Endometrial microvascular endothelial cells (primary cell): Measurements from ENCODE around the gene CCNA1. TPM values are rescaled to one million over a fixed set of nuclear protein-coding genes. Genes with fewer than 3 reads are reported as not detected.

Experiments used
- in situ Hi-C: cut with HindIII; loops from 2 replicates; pipeline ENCODE4 v1.10.0; 2017; ENCODE audit warnings: low sequenced_read_pairs, low pct_unique_long_range_greater_than_20kb; ENCODE audit errors: inconsistent ontology term
- total RNA-seq: library from RNA; depleted of rRNA; stranded (reverse); fragments of >200 nt; gene quantifications from one replicate; pipeline ENCODE4 v1.2.3, GENCODE V29; 2015; ENCODE audit errors: inconsistent ontology term

The CCNA1 gene
- 39.8 TPM for total RNA-seq

DNA sequence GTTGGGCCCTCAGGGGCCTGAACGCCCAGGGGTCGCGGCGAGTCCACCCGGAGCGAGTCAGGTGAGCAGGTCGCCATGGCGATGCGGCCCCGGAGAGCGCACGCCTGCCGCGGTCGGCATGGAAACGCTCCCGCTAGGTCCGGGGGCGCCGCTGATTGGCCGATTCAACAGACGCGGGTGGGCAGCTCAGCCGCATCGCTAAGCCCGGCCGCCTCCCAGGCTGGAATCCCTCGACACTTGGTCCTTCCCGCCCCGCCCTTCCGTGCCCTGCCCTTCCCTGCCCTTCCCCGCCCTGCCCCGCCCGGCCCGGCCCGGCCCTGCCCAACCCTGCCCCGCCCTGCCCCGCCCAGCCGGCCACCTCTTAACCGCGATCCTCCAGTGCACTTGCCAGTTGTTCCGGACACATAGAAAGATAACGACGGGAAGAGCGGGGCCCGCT, at the start of gene CCNA1:
TSS of gene CCNA1 (plus strand) at position 390 of the 439 bp plus-strand sequence. CDS start 562 bp downstream, outside the sequence.
- in situ Hi-C loops: no loop called here

DNA sequence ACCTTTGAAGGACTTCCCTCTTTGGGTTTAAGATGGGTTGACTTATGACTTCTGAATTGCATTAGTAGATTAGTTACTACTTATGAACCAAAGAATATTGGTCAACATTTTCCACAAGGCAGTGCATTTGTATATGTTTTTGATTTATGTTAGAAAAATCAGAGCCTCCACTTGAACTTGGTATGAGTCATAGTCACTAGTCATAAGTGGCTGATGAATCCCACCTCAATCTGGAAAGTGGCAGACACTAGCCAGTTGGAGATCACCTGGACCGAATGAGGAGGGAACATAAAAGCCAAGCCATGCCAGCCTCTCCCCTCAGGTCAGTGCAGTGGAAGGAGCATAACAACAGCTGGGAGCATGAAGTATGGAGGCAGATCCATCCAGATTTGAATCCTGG, 46.8 kb upstream of the CCNA1 start:
- in situ Hi-C loops: no loop called here

DNA sequence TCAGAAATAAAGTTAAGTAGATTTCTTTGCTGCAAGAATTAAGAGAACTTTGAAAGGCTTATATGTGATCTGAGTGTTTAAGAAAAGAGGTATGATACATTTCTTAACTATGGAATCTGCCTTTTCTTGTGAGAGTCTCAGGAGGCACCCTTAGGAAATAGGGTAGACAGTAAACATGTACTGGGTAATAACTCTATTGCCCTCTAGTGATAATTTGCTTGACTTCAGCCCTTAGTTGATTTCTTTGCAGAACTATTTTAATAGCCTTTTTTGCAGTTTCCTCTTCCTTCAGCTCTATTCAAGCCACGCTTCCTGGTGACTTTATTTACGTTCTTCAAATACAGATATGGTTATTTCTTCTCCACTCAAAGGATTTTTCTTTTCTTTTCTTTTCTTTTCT, 37.0 kb upstream of the CCNA1 start:
- in situ Hi-C loops: no loop called here

DNA sequence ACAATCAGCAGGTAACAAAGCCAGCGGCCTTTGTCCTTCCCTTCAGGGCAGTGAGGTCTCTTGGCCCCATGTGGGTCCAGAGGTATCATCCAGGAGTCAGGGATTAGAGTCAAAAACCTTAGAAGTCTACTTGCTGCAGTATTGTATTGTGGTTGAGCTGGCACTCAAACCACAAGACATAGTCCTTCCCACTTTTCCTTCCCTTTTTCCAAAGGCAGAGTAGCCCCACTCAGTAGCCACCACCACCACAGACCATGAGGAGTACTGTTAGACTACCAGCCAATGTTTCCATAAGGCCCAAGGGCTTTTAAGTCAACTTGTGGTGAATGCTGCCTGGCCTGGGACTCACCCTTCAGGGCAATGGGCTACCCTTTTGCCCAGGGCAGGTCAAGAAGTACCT, 27.1 kb upstream of the CCNA1 start:
- in situ Hi-C loops: no loop called here

DNA sequence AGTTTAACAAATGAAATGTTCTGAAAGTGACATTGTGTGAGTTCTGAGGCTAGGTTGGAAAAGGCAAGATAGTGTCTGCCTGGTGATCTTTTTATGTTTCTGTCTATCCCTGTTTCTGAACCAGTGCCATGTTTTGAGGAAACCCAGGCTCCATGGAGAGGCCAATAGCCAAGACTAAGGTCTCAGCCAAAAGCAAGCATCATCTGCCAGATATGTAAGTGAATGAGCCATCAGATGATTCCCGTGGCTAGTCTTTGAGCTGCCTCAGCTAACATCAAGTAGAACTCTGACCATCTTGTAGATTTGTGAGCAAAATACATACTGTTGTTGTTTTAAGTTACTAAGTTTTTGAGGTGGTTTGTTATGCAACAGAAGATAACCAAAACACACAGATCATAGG, 19.6 kb upstream of the CCNA1 start:
- in situ Hi-C loops: no loop called here

DNA sequence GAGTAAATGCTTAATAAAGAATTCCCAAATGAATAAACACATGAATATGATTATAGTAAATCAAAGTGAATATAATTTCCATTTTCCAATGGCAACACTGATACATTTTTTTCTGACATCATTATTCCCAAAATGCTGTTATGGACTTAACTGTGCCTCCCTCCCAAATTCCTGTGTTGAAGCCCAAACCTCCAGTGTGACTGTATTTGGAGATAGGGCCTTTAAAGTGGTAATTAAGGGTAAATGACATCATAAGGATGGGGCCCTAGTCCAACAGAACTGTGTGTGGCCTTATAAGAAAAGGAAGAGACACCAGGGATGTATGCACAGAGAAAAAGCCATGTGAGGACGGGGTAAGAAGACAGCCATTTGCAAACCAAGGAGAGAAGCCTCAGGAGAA, 19.1 kb upstream of the CCNA1 start:
- in situ Hi-C loops: no loop called here

DNA sequence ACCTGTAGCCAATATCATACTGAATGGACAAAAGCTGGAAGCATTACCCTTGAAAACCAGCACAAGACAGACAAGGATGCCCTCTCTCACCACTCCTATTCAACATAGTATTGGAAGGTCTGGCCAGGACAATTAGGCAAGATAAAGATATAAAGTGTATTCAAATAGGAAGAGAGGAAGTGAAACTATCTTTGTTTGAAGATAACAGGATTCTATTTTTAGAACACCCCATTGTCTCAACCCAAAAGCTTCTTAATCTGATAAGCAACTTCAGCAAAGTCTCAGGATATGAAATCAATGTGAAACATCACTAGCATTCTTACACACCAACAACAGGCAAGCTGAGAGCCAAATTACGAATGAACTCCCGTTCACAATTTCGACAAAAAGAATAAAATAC, 17.8 kb upstream of the CCNA1 start:
- in situ Hi-C loops: no loop called here

DNA sequence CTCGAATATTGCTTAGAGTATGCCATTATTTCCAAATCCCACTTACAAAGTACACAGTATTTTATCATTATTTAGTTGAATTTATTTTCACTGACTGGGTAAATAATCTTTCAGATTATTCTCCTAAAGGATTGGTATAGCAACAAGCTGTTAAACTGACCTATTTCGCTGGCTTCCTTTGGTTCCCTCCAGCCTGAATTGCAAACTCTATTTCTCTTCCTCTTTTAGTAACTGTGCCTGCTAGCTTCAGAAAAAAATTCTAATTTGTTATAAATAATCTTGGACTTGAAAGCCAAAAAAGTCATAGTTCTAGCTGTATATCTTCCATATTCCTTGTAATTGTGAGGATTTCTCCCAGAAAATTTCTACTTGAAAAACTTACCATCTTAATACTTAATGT, 15.0 kb upstream of the CCNA1 start:
- in situ Hi-C loops: no loop called here

DNA sequence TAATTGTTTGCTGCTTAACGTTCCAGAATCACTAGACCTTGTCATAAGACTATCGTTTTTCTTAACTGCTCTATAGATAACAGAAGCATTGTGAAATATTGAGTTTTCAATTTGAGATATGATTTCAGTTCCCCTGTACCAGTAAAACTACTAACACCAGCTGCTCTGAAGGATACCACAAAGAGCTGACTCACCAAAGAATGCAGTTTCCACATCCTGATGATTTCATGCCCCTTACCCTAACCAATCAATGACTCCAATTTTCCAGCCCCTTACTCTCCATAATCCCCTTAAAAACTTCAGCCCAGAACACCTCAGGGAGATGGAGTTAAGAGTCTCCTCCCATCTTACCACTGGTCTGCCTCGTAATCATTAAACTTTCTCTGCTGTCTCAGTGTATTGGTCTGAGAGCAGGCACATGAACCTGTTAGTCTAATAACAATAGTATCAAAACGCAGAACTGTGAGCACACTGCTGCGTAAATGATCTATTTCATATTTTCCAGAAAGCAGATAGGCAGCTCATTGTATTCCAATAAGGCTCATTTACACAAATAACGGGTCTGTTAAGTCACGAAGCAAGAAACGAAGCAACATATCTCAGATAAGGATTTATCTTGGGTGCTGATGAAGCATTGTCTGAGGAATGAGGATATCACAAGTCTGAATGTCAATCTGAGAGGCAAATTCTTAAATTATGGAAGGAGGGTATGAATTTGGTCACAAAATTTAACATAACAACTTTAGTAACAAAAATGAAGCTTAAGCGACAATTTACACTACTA, 14.1 kb upstream of the CCNA1 start:
- in situ Hi-C loops: no loop called here

DNA sequence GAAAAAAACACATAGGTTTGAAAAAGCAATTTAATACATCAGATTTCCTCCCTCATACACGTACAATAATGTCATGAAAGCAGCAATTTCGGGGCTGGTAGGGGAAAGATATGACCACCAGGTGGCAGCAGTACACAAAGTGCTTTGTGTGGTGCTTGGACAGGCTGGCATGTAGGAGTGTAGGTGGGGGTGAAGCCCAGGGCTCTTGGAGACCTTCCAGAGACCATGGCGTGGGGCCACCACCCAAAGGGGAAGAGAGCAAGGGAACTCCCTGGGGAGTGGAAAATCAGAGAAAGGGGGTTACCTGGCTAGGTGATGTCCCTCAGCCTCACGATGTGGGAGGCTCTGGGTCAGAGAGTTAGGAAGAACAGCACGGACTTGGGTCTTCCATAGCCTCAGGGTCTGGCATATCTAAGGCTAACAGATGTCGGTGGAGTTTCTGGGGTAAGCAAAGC, 11.8 kb upstream of the CCNA1 start:
- in situ Hi-C loops: no loop called here

DNA sequence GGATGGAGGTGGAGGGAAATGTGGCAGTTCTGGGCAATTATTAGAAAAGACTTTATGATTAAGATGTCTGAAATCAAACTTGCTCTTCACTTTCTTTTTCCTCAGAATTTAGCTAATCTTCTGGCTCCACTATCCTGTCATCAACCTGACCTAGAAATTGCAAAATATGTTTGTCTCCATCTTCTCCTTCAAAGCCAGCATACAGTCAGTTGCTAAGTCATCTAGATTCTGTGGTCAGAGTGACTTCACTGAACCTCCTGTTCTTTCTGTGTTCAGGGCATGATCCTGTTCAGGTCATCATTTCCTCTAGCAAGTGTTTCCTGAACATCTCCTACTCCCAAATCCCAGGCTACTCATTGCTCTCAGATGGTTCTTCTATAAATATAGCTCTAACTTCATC, 10.8 kb upstream of the CCNA1 start:
- in situ Hi-C loops: no loop called here

DNA sequence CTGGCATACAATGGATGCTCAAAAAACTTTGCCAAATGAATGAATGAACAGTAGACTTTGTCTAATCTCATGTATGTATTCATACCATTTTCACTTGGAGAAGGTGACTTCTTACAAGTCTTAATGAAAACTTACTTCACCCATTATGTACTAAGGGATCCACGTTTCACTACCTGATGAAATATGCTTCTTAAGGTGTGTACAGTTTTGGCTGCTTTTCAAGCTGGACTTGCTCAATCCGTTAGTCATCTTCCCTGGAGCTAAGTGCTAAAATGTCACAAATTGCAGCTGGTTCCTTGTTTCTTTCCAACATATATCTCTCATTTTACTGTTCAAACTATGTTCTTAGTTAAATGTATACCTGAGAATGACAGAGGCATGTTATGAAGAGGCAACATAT, 4.2 kb upstream of the CCNA1 start:
- in situ Hi-C loops: no loop called here

DNA sequence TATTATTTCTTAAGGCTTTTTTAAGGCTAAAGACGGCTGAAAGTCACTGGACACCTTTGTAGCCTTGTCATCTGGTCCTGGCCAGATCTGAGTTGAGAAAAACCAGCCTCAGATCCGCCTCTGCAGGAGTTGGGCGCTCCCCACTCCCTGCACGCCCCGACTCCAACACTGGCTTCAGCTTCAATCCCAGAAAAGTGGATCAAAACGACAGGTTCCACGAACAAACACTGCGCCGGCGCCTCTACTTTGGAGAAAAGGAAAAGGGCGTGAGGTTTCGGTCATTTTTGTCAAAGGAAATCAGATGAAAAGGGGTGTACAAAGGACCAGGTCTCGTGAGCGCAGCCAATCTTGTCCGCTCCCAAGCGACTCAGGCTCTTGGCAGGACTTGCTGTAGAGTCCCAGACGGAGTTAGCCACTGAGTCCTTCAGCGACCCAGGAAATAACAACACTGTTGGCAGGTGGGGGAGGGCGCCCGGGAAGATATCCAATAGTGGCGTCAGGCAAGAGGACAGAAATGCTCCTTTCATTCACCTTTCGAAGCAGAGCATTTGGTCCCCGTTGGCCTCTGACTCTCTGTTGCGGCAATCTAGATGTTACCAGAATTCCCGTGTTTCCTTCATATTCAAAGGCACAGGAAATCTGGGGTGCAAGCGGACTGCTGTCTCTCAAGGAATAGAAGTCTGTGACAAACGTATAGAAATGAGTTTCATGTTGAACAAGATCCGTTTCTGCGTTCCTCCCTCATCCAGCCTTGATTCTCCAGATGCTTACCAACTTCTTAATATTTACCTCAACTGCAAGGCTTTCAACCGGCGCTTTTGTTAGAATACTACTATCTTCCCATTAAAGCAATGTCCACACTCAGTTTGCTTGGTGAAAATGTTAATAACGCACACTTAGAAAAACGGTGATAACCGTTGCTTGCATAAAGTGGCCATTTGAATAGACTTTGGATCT, 1.8 kb upstream of the CCNA1 start:
- in situ Hi-C loops: no loop called here

DNA sequence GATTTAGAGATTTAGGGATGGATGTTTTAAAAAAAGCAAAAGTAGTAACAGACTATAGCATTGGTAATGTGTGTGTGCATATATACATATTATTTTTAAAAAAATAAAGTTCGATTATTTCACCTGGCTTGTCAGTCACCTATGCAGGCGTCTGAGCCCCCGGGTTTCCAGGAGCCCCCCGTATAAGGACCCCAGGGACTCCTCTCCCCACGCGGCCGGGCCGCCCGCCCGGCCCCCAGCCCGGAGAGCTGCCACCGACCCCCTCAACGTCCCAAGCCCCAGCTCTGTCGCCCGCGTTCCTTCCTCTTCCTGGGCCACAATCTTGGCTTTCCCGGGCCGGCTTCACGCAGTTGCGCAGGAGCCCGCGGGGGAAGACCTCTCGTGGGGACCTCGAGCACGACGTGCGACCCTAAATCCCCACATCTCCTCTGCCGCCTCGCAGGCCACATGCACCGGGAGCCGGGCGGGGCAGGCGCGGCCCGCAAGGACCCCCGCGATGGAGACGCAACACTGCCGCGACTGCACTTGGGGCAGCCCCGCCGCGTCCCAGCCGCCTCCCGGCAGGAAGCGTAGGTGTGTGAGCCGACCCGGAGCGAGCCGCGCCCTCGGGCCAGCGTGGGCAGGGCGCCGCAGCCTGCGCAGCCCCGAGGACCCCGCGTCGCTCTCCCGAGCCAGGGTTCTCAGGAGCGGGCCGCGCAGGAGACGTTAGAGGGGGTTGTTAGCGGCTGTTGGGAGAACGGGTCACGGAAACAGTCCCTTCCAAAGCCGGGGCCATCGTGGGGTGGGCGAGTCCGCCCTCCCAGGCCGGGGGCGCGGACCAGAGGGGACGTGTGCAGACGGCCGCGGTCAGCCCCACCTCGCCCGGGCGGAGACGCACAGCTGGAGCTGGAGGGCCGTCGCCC, 840 bp upstream of the CCNA1 start:
- in situ Hi-C loops: no loop called here

DNA sequence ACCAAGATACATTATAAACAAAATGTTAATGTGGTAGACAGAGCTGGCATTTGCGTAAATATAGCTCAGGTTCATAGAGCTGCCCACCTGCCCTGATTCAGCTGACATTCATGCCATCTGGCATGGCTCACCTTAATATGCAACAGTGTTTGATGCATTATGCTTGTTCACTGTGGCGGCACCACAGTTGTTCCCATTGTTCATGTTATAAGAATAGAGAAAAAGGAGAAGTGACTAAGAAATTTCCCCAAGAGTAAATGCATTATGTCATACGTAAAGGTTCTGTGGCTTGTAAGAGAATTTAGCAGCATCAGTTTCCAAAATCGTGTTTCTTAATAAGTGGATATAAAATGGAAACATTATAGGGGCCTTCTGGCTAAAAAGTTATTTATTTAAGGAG, 4.5 kb downstream of the CCNA1 start:
- in situ Hi-C loops: no loop called here

DNA sequence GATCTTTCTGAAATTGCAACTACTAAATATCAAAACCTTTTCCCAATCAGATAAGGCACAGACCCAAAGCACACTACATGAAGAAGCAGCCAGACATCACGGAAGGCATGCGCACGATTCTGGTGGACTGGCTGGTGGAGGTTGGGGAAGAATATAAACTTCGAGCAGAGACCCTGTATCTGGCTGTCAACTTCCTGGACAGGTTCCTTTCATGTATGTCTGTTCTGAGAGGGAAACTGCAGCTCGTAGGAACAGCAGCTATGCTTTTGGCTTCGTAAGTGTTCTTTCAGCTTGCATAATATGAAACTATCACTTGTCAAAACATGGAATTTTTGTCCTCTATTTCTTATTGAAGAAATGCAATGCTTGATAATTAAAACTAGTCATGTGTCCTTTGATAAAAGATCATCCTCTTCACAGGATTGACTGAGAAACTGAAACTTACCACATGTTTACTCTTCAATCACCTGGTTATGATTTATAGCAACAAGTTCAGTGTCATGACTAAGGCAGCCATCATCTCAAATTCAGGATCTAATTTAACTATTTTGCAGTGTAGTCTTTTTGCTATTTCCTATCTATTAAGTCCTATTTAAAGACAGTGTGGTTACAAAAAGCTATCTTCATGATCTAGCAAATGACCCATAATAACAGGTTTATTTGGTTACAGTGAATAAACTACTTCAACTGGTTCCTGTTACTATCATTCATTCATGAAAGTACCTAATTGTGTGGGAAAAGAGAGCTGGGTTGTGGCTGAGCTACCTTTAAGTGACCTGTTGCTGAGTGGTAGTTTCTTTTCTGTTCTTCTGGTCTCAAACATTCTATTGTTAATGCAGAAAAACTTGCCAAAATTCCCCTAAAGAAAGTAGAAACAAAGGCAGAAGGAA, 6.5 kb downstream of the CCNA1 start:
- in situ Hi-C loops: no loop called here

DNA sequence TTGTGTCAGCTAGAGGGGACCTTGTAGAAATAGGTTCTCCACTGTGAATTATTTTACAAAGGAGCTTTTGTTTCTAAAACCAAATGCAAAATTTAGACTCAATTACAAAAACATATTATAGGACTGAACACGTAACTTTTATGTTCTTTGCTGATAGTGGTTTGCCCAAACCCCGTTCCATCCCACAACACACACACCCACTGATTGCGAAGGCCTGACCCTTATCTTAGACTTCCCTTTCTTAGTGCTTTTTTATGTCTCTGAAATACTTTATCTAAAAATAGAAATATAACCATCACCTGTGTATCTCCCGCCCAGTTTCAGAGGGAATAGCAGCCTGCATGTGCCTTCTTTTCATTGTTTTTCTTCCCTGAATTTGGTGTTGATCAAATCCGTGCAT, 13.0 kb downstream of the CCNA1 start:
- in situ Hi-C loops: no loop called here

DNA sequence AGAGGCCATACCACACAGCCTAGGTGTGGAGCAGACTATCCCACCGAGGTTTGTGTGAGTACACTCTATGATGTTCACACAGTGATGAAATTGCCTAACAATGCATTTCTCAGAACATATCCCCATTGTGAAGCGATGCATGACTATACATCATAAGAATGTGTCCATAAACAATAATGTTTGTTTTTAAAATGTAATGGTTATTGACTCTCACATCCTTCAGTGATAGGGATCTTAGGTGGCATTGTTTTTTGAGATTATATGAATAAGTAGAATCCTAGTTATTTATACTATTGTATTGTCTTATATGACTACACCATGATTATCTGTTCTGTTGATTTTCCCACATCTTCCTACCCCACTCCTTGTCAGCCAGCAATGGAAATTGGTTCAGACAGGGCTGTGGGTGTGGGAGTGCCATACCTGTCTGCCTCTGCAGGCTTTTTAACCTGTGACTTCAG, 13.6 kb downstream of the CCNA1 start:
- in situ Hi-C loops: no loop called here
